ENCODE results near the gene RSBN1L. TPM values are rescaled to one million over a fixed set of nuclear protein-coding genes. Genes with fewer than 3 reads are reported as not detected.

RSBN1L gene
- total RNA-seq, 1 donor from 2014 or later = 25.9 TPM

DNA sequence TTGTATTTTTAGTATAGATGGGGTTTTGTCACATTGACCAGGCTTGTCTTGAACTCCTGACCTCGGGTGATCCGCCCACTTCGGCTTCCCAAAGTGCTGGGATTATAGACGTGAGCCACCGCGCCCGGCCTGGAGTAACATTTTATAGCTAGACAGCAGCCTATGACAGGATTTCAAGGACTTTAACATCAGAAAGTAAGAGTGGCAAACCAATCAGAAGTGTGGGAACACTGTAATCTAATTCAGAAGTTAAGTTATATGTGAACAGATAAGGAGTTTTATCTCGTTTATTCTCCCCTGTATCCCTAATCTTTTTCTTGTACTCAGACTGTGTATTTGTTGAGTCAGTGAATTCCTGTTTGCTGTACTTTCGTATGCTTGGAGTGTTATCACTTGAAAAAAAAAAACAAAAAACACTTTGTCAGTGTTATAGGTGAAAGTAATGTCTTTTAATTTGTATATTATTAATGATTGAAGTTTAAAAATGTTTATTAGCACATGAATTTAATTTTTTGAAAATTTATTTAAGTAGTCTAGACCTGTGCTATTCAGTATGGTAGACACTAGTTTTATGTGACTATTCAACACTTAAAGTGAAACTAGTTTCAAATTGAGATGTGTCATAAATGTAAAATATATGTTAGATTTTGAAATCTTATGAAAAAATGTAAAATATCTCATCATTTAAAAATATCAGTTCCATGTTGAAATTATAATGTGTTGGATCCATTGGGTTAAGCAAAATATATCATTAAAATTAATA, 38.6 kb downstream of the RSBN1L start:
- CTCF ChIA-PET = no interaction called here
- Mint-ChIP-seq H3K27ac (no peak overlapping the region), H3K9me3 (no peaks in the 10 kb centered on the region), H3K4me3 (no peak overlapping the region), H3K27me3 (no peaks in the 10 kb centered on the region), H3K4me1 (peaks cover 27% of the 10 kb centered on the region), H3K36me3 (ENCODE audit: low read depth) (peaks cover 32% of the 10 kb centered on the region)
- intact Hi-C loops (cut with micrococcal nuclease) = no loop called here
- no peak for ATAC-seq (ENCODE audit: low read depth)
- no peak for TF ChIP-seq CTCF (IDR thresholded peaks at IDR 0.05)
- POLR2A ChIA-PET = no interaction called here
- DNase-seq = no peak

- Mint-ChIP-seq H3K4me1 (peaks cover 22% of the 10 kb centered on the region), H3K9me3 (no peaks in the 10 kb centered on the region), H3K27ac (peak overlapping the region; percentile 13), H3K4me3 (no peak overlapping the region), H3K36me3 (ENCODE audit: low read depth) (peaks cover 34% of the 10 kb centered on the region), H3K27me3 (no peaks in the 10 kb centered on the region)
- TF ChIP-seq CTCF (IDR thresholded peaks at IDR 0.05) = no peak
- CTCF ChIA-PET = no interaction called here
- POLR2A ChIA-PET = no interaction called here
- intact Hi-C loops (cut with micrococcal nuclease) = no loop called here
- ATAC-seq (ENCODE audit: low read depth) (no peak), DNase-seq (no peak)
Observed at GRCh38 chr7:77735457-77735856, 39.2 kb downstream of the RSBN1L start.

DNA sequence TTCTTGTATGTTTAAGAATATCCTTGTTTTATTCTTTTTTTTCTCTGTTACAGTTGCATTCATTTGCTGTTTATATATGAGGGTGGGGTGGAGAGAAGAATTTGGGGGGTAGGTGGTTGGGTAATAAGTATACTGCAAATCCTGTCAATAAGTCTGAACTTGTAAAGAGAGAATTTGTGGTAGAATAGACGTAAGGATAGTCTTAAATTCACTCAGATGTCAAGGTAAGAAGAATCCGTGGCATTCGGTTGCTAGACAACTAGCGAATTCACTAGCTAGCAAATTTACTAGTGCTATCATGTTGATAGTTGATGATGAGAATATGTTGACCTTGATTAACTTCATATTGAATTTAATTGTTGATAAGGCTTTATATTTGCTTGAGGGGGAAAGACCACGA, 40.7 kb downstream of the RSBN1L start:
- no peak for TF ChIP-seq CTCF (IDR thresholded peaks at IDR 0.05)
- Mint-ChIP-seq H3K36me3 (ENCODE audit: low read depth) (peaks cover 41% of the 10 kb centered on the region), H3K4me3 (no peak overlapping the region), H3K9me3 (no peaks in the 10 kb centered on the region), H3K27me3 (no peaks in the 10 kb centered on the region), H3K4me1 (peaks cover 11% of the 10 kb centered on the region), H3K27ac (no peak overlapping the region)
- intact Hi-C loops (cut with micrococcal nuclease) = loop anchor here (2.0 kb wide), 1 partner anchor 14 kb away; no protein-coding TSS in a partner anchor
- POLR2A ChIA-PET = interaction anchor here (0.7 kb wide), 1 partner anchor 55 kb away, joined by 7 read pairs; no protein-coding TSS in a partner anchor
- CTCF ChIA-PET = no interaction called here
- DNase-seq = no peak
- no peak for ATAC-seq (ENCODE audit: low read depth)

DNA sequence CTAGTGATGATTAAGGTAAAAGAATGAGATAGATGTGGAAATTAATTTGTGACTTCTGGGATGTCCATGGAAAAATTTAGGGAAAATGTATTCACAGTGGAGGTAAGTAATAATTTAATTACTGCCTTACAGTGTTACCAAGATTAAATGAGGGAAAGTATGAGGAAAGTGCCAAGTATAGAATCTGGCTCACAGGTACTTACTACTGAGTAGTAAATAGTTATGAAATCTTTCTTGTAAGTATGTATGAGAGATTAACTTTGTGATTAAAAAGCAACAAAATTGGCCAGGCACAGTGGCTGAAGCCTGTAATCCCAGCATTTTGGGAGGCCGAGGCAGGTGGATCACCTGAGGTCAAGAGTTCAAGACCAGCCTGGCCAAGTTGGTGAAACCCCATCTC, 42.1 kb downstream of the RSBN1L start:
- ChIA-PET POLR2A (no interaction called here), CTCF (no interaction called here)
- peaks cover 5% of the 10 kb centered on the region for H3K4me1 Mint-ChIP-seq
- DNase-seq (no peak), ATAC-seq (ENCODE audit: low read depth) (no peak)
- intact Hi-C loops (cut with micrococcal nuclease) = no loop called here
- H3K27me3 Mint-ChIP-seq = no peaks in the 10 kb centered on the region
- TF ChIP-seq CTCF (IDR thresholded peaks at IDR 0.05) = no peak
- no peaks in the 10 kb centered on the region for H3K9me3 Mint-ChIP-seq
- H3K36me3 Mint-ChIP-seq (ENCODE audit: low read depth) = peaks cover 45% of the 10 kb centered on the region
- H3K27ac Mint-ChIP-seq = no peak overlapping the region
- H3K4me3 Mint-ChIP-seq = no peak overlapping the region

DNA sequence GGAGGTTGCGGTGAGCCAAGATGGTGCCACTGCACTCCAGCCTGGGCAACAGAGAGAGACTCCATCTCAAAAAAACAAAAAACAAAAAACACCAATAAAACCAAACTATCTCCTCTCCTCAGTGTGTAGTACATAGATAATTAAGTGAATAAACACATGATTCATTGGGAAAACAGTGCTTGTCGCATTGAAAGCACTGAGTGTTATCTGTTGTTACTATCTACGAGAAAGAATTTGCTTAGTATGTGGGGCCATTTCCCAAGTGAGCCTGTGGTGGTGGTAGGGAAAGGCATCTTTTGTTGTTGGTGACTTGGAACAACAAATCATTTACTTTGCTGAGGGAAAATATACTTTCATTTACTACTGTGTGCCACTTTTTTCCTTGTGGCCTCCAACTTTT, 42.6 kb downstream of the RSBN1L start:
- POLR2A ChIA-PET = no interaction called here
- peaks cover 49% of the 10 kb centered on the region for H3K36me3 Mint-ChIP-seq (ENCODE audit: low read depth)
- no peak for ATAC-seq (ENCODE audit: low read depth)
- no peak for DNase-seq
- TF ChIP-seq CTCF (IDR thresholded peaks at IDR 0.05) = no peak
- no peaks in the 10 kb centered on the region for H3K9me3 Mint-ChIP-seq
- intact Hi-C loops (cut with micrococcal nuclease) = no loop called here
- CTCF ChIA-PET = no interaction called here
- H3K27ac Mint-ChIP-seq = no peak overlapping the region
- H3K4me3 Mint-ChIP-seq = no peak overlapping the region
- peaks cover 8% of the 10 kb centered on the region for H3K4me1 Mint-ChIP-seq
- H3K27me3 Mint-ChIP-seq = no peaks in the 10 kb centered on the region

Data from activated B cell treated with CpG ODN at 0.5 μM for 24 hours (primary cell).